H1 (cell line): ENCODE data around the gene DOCK11. TPM values are rescaled to one million over a fixed set of nuclear protein-coding genes. Genes with fewer than 3 reads are reported as not detected.

Experiments
- CTCF ChIA-PET: fragments of 300-600 bp; sonication (Branson Sonifier 250); formaldehyde crosslinking; loops from one replicate; lab custom pipeline; 2021; ENCODE audit not compliant: partially characterized antibody; lab: Charles Lee
- POLR2A ChIA-PET: fragments of 300-600 bp; sonication (Branson Sonifier 250); formaldehyde crosslinking; loops from one replicate; lab custom pipeline; 2021; ENCODE audit warnings: inconsistent platforms; ENCODE audit not compliant: partially characterized antibody; lab: Charles Lee
- DNase-seq, 2 experiments: peaks; one replicate each; pipeline versions ENCODE4 v3.0.0 to v3.0.0-alpha.2; 2010 to 2022; ENCODE audit warnings: low spot score in 2 of 2, low read depth in 1 of 2, mixed read lengths in 1 of 2
- FAIRE-seq: peaks from 2 replicates; lab custom pipeline; 2011; peaks lifted over from hg19 to GRCh38; lab: Jason Lieb, UNC
- H2AFZ ChIP-seq: 2 replicates; pipeline ENCODE4 v1.8.1; 2012; ENCODE audit warnings: low read length, inconsistent platforms
- H2AK5ac ChIP-seq: 2 replicates; pipeline ENCODE4 v1.6.1; 2013; ENCODE audit warnings: low read depth, low read length
- H2BK120ac ChIP-seq: replicated peaks from 2 replicates; pipeline ENCODE3; 2013; ENCODE audit warnings: low read depth, low read length, inconsistent platforms
- H2BK12ac ChIP-seq: 2 replicates; pipeline ENCODE4 v1.6.1; 2013; ENCODE audit warnings: low read depth, low read length
- H2BK15ac ChIP-seq: 2 replicates; pipeline ENCODE4 v1.6.1; 2013; ENCODE audit warnings: low read length
- H2BK20ac ChIP-seq: 2 replicates; pipeline ENCODE4 v1.6.1; 2013; ENCODE audit warnings: low read length
- H2BK5ac ChIP-seq: 2 replicates; pipeline ENCODE4 v1.6.1; 2013; ENCODE audit warnings: low read depth, low read length
- H3K14ac ChIP-seq: 2 replicates; pipeline ENCODE4 v1.6.1; 2013; ENCODE audit warnings: inconsistent platforms; ENCODE audit not compliant: insufficient read length
- H3K18ac ChIP-seq: 2 replicates; pipeline ENCODE4 v1.6.1; 2013; ENCODE audit warnings: low read length; ENCODE audit errors: extremely low read depth
- H3K23ac ChIP-seq: 2 replicates; pipeline ENCODE4 v1.6.1; 2013; ENCODE audit warnings: inconsistent platforms; ENCODE audit not compliant: insufficient read length
- H3K23me2 ChIP-seq: 2 replicates; pipeline ENCODE4 v1.6.1; 2013; ENCODE audit warnings: low read depth, low read length
- H3K27ac ChIP-seq: 2 replicates; pipeline ENCODE4 v1.6.1; 2011; ENCODE audit warnings: low read depth, low read length, inconsistent platforms
- H3K27me3 ChIP-seq, 4 experiments: replicated peaks in 1 of 4; 1 replicate in 1 of 4; 2 replicates in 3 of 4; pipeline versions ENCODE4 v1.6.1 to v1.8.1; 2011 to 2013; ENCODE audit warnings: low read length in 3 of 4, mild to moderate bottlenecking in 3 of 4, inconsistent platforms in 2 of 4, mixed read lengths in 2 of 4, moderate library complexity in 1 of 4; ENCODE audit not compliant: control insufficient read depth in 3 of 4, insufficient read depth in 3 of 4; ENCODE audit errors: extremely low read depth in 1 of 4
- H3K36me3 ChIP-seq, 4 experiments: 2 replicates each; pipeline versions ENCODE4 v1.6.1 to v1.8.1; 2011 to 2013; ENCODE audit warnings: mild to moderate bottlenecking in 4 of 4, low read length in 3 of 4, moderate library complexity in 2 of 4, control low read depth in 1 of 4, inconsistent platforms in 1 of 4; ENCODE audit not compliant: insufficient read depth in 4 of 4, control insufficient read depth in 2 of 4
- H3K4ac ChIP-seq: replicated peaks from 2 replicates; pipeline ENCODE3; 2013; ENCODE audit warnings: low read length, low read depth, mixed read lengths, inconsistent platforms; ENCODE audit not compliant: insufficient read length
- H3K4me1 ChIP-seq, 4 experiments: replicated peaks in 1 of 4; 1 replicate in 1 of 4; 2 replicates in 3 of 4; pipeline versions ENCODE4 v1.6.1 to v1.8.1; 2011 to 2013; ENCODE audit warnings: low read length in 3 of 4, inconsistent platforms in 2 of 4, mixed read lengths in 1 of 4; ENCODE audit not compliant: insufficient read depth in 4 of 4, control insufficient read depth in 3 of 4
- H3K4me2 ChIP-seq, 2 experiments: 2 replicates each; pipeline versions ENCODE4 v1.6.1 to v1.8.1; 2011 to 2013; ENCODE audit warnings: low read depth in 2 of 2, low read length in 2 of 2, control low read depth in 1 of 2, inconsistent platforms in 1 of 2, mild to moderate bottlenecking in 1 of 2; ENCODE audit not compliant: insufficient read depth in 1 of 2
- H3K4me3 ChIP-seq, 4 experiments: fragments of 200-600, 300-600 bp in 1 of 4; sonication (generic), shearing (Covaris generic), sonication (Bioruptor Twin) in 1 of 4; 2 replicates each; pipeline versions ENCODE4 v1.5.1 to v1.8.1; 2011 to 2016; ENCODE audit warnings: low read length in 4 of 4, low read depth in 3 of 4, control low read depth in 2 of 4, inconsistent platforms in 2 of 4, mild to moderate bottlenecking in 2 of 4, mixed read lengths in 1 of 4, moderate library complexity in 1 of 4; ENCODE audit not compliant: insufficient read depth in 2 of 4; ENCODE audit errors: extremely low read depth in 1 of 4
- H3K56ac ChIP-seq: replicated peaks from 2 replicates; pipeline ENCODE3; 2013; ENCODE audit warnings: low read depth, mild to moderate bottlenecking, mixed read lengths, low read length, inconsistent platforms; ENCODE audit not compliant: insufficient read length
- H3K79me1 ChIP-seq: 2 replicates; pipeline ENCODE4 v1.6.1; 2013; ENCODE audit warnings: low read depth, low read length, control low read depth
- H3K79me2 ChIP-seq, 2 experiments: 2 replicates each; pipeline versions ENCODE4 v1.6.1 to v1.8.1; 2012 to 2013; ENCODE audit warnings: low read length in 2 of 2, mild to moderate bottlenecking in 2 of 2, inconsistent platforms in 1 of 2; ENCODE audit not compliant: insufficient read depth in 2 of 2, control insufficient read depth in 1 of 2
- H3K9ac ChIP-seq, 4 experiments: replicated peaks in 1 of 4; 1 replicate in 1 of 4; 2 replicates in 3 of 4; pipeline versions ENCODE4 v1.6.1 to v1.8.1; 2011 to 2013; ENCODE audit warnings: low read depth in 3 of 4, low read length in 3 of 4, control low read depth in 2 of 4, mild to moderate bottlenecking in 2 of 4, moderate library complexity in 2 of 4, inconsistent platforms in 1 of 4; ENCODE audit errors: extremely low read depth in 1 of 4
- H3K9me3 ChIP-seq, 2 experiments: 2 replicates each; pipeline versions ENCODE4 v1.6.1 to v1.8.1; 2012 to 2013; ENCODE audit warnings: mild to moderate bottlenecking in 2 of 2, moderate library complexity in 2 of 2, control low read depth in 1 of 2, inconsistent platforms in 1 of 2, low read depth in 1 of 2, low read length in 1 of 2, mixed read lengths in 1 of 2; ENCODE audit not compliant: insufficient read depth in 2 of 2
- H4K20me1 ChIP-seq, 2 experiments: replicated peaks in 1 of 2; 2 replicates each; pipeline versions ENCODE3 to v1.8.1; 2011 to 2013; ENCODE audit warnings: inconsistent platforms in 2 of 2, low read length in 2 of 2, mild to moderate bottlenecking in 1 of 2; ENCODE audit not compliant: insufficient read depth in 2 of 2, control insufficient read depth in 1 of 2
- H4K5ac ChIP-seq: 2 replicates; pipeline ENCODE4 v1.6.1; 2013; ENCODE audit warnings: low read length, low read depth, mixed read lengths, inconsistent platforms; ENCODE audit not compliant: insufficient read length
- H4K8ac ChIP-seq: 2 replicates; pipeline ENCODE4 v1.8.0; 2013; ENCODE audit warnings: mild to moderate bottlenecking, moderate library complexity, low read length, inconsistent platforms; ENCODE audit not compliant: insufficient read depth; ENCODE audit errors: extremely low read depth
- H4K91ac ChIP-seq: replicated peaks from 2 replicates; pipeline ENCODE3; 2013; ENCODE audit warnings: low read length, mixed read lengths, inconsistent platforms; ENCODE audit not compliant: insufficient read length
- ASH2L ChIP-seq: fragments of 200-600, 300-600 bp; sonication (generic); IDR thresholded peaks from one replicate; pipeline ENCODE4 v1.7.1; 2017; ENCODE audit warnings: low read length
- CTBP2 ChIP-seq: IDR thresholded peaks from 2 replicates; pipeline ENCODE4 v1.7.0; 2011; ENCODE audit warnings: borderline replicate concordance, mild to moderate bottlenecking, moderate library complexity, mixed read lengths, low read length; ENCODE audit not compliant: insufficient read depth, insufficient read length
- KDM1A ChIP-seq: fragments of 200-600, 300-600 bp; sonication (generic); IDR thresholded peaks from 2 replicates; pipeline ENCODE4 v1.7.1; 2016; ENCODE audit warnings: mild to moderate bottlenecking, low read length, borderline replicate concordance
- RNF2 ChIP-seq: fragments of 200-900, 300-1000 bp; sonication (generic); IDR thresholded peaks from 2 replicates; pipeline ENCODE4 v1.7.1; 2016; ENCODE audit warnings: borderline replicate concordance, low read depth, mild to moderate bottlenecking, antibody characterized with exemption, low read length; ENCODE audit not compliant: poor library complexity, severe bottlenecking; ENCODE audit errors: missing control alignments
- WGBS, 2 experiments: shearing (Covaris generic) in 1 of 2; methylation state at CpG; one replicate each; pipeline versions ENCODE4 v1.1.6 to v1.1.7; 2013 to 2015; ENCODE audit warnings: low lambda C conversion rate in 2 of 2, mixed read lengths in 2 of 2, inconsistent platforms in 1 of 2, low coverage in 1 of 2, missing lambda C conversion rate in 1 of 2; ENCODE audit not compliant: insufficient replicate concordance in 2 of 2, insufficient coverage in 1 of 2, insufficient read length in 1 of 2; ENCODE audit errors: extremely low coverage in 1 of 2, missing lambda C conversion rate in 1 of 2; 5-methylcytosine and 5-hydroxymethylcytosine counted together
- polyA plus RNA-seq, 7 experiments: library from polyadenylated mRNA; depleted of rRNA in 3 of 7; stranded (reverse) in 5 of 7; unstranded in 2 of 7; fragments of >200 nt in 5 of 7; fragments of 200-250 nt in 2 of 7; gene quantifications; 1 replicate in 5 of 7; 2 replicates in 1 of 7; 4 replicates in 1 of 7; pipeline versions ENCODE4 v1.2.1 to v1.2.3, GENCODE V29; 2011 to 2013; ENCODE audit warnings: missing spikeins in 2 of 7, mixed read lengths in 2 of 7
- total RNA-seq: library from RNA; stranded (reverse); fragmentation: NEBNext Ultra II Directional; extraction: Animal tissue kit (Norgen Biotek cat#: 25700); gene quantifications from 2 replicates; pipeline ENCODE4 v1.2.1, GENCODE V29; 2021

DOCK11 gene
- total and polyA plus RNA-seq, 2 of the 8 experiments (the other 6 are each of a cell fraction or from before 2014, with no cell fraction given): 4.9 to 12.0 TPM

DNA sequence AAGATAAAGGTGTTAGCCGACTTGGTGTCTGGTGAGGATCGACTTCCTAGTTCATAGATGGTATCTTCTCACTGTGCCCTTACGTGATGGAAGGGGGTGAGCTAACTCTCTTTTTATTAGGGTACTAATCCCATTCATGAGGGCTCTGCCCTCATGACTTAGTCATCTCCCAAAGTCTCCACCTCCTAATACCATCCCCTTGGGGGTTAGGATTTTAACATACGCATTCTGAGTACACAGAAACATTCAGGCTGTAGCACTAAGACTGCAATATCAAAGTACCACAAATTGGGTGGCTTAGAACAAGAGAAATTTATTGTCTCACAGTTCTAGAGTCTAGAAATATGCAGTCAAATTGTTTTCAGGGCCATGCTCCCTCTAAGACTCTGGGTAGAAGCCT is 173.8 kb downstream of the DOCK11 start:
- no peak for FAIRE-seq
- H3K27ac ChIP-seq: no peak overlapping the region
- 73% methylated on average over 4 of the region's 4 CpGs; no CpG with 5 or more reads in 1 of the 2 experiments for WGBS, 2 experiments

More for the DNA sequence above, 173.8 kb downstream of the DOCK11 start:
- no peak overlapping the region for H2BK5ac ChIP-seq
- DNase-seq: no peak
- no peaks in the 10 kb centered on the region for H3K23me2 ChIP-seq
- no peaks in the 10 kb centered on the region for H4K20me1 ChIP-seq
- H2BK120ac ChIP-seq: no peak overlapping the region
- no peak overlapping the region for H3K23ac ChIP-seq
- H3K14ac ChIP-seq: no peak overlapping the region
- no peak overlapping the region for H3K9ac ChIP-seq
- H3K18ac ChIP-seq: no peak overlapping the region
- H4K5ac ChIP-seq: no peak overlapping the region
- H3K4me2 ChIP-seq: no peak overlapping the region
- no peaks in the 10 kb centered on the region for H3K27me3 ChIP-seq
- H3K36me3 ChIP-seq: no peaks in the 10 kb centered on the region
- H3K79me2 ChIP-seq: no peaks in the 10 kb centered on the region
- TF ChIP-seq KDM1A (no peak), CTBP2 (no peak), RNF2 (no peak), ASH2L (no peak)
- no peak overlapping the region for H2BK20ac ChIP-seq
- no peak overlapping the region for H2AFZ ChIP-seq
- H3K56ac ChIP-seq: no peak overlapping the region
- H3K4me1 ChIP-seq: no peaks in the 10 kb centered on the region
- H2BK15ac ChIP-seq: no peak overlapping the region
- H3K79me1 ChIP-seq: no peaks in the 10 kb centered on the region
- H3K4ac ChIP-seq: no peak overlapping the region
- no peak overlapping the region for H2BK12ac ChIP-seq
- H2AK5ac ChIP-seq: no peak overlapping the region
- H3K9me3 ChIP-seq: no peaks in the 10 kb centered on the region
- H4K8ac ChIP-seq: no peak overlapping the region
- ChIA-PET CTCF (interaction anchor here (1.0 kb wide), 1 partner anchor 10 kb away, joined by 3 read pairs; no protein-coding TSS in a partner anchor), POLR2A (no interaction called here)
- H3K4me3 ChIP-seq: no peak overlapping the region
- no peak overlapping the region for H4K91ac ChIP-seq
